Skeletal muscle satellite cell (primary cell): ENCODE data around the gene CCDC60. TPM values are rescaled to one million over a fixed set of nuclear protein-coding genes. Genes with fewer than 3 reads are reported as not detected.

Experiments
- H3K27me3 ChIP-seq: 2 replicates; pipeline ENCODE4 v1.7.0; 2013; ENCODE audit warnings: low read length; ENCODE audit not compliant: control insufficient read depth, insufficient read depth
- H3K36me3 ChIP-seq: 2 replicates; pipeline ENCODE4 v1.7.0; 2013; ENCODE audit warnings: mild to moderate bottlenecking, control low read depth, low read length; ENCODE audit not compliant: insufficient read depth
- H3K4me1 ChIP-seq: 2 replicates; pipeline ENCODE4 v1.7.0; 2013; ENCODE audit warnings: low read length; ENCODE audit not compliant: control insufficient read depth, insufficient read depth
- H3K4me2 ChIP-seq: 2 replicates; pipeline ENCODE4 v1.7.0; 2013; ENCODE audit warnings: mild to moderate bottlenecking, low read length
- H3K4me3 ChIP-seq: 2 replicates; pipeline ENCODE4 v1.7.0; 2013; ENCODE audit warnings: low read length
- H3K9ac ChIP-seq: 2 replicates; pipeline ENCODE4 v1.7.0; 2013; ENCODE audit warnings: mild to moderate bottlenecking, low read depth, low read length, moderate library complexity
- H3K9me3 ChIP-seq: replicated peaks from 2 replicates; pipeline ENCODE4 v1.7.0; 2013; ENCODE audit warnings: mild to moderate bottlenecking, control low read depth, low read length
- total RNA-seq: library from RNA; depleted of rRNA; stranded (reverse); fragments of >200 nt; gene quantifications from 2 replicates; pipeline ENCODE4 v1.2.3, GENCODE V29; 2012; rRNA removed

CCDC60 gene
- not detected in 2 replicates for total RNA-seq

- no peaks in the 10 kb centered on the region for H3K36me3 ChIP-seq
- no peak within 1 kb of the TSS for H3K4me3 ChIP-seq
- peaks cover 5% of the 10 kb centered on the region for H3K9me3 ChIP-seq
- no peak within 1 kb of the TSS for H3K9ac ChIP-seq
- no peak within 1 kb of the TSS for H3K4me2 ChIP-seq
- no peaks in the 10 kb centered on the region for H3K4me1 ChIP-seq
- H3K27me3 ChIP-seq: no peaks in the 10 kb centered on the region
Measured at GRCh38 chr12:119334430-119335170, at the start of gene CCDC60. Gene CCDC60 (plus strand): TSS chr12:119334729. CDS start chr12:119335177, 448 bp downstream.

- no peak overlapping the region for H3K4me2 ChIP-seq
- H3K4me3 ChIP-seq: no peak overlapping the region
- no peaks in the 10 kb centered on the region for H3K4me1 ChIP-seq
- peaks cover 2% of the 10 kb centered on the region for H3K9me3 ChIP-seq
- H3K27me3 ChIP-seq: no peaks in the 10 kb centered on the region
- no peaks in the 10 kb centered on the region for H3K36me3 ChIP-seq
- no peak overlapping the region for H3K9ac ChIP-seq
Measured at GRCh38 chr12:119288576-119288975, 46.0 kb upstream of the CCDC60 start.

GRCh38 chr12:119292893-119293630 lies 41.5 kb upstream of the CCDC60 start:
- Histone ChIP-seq H3K4me1 (no peaks in the 10 kb centered on the region), H3K9ac (no peak overlapping the region)

GRCh38 chr12:119294211-119294610 lies 40.3 kb upstream of the CCDC60 start:
- Histone ChIP-seq H3K36me3 (no peaks in the 10 kb centered on the region), H3K27me3 (no peaks in the 10 kb centered on the region), H3K9ac (no peak overlapping the region)

More at GRCh38 chr12:119292893-119293630, 41.5 kb upstream of the CCDC60 start:
- H3K4me2 ChIP-seq: no peak overlapping the region
- peaks cover 2% of the 10 kb centered on the region for H3K9me3 ChIP-seq
- H3K4me3 ChIP-seq: no peak overlapping the region
- H3K27me3 ChIP-seq: no peaks in the 10 kb centered on the region
- H3K36me3 ChIP-seq: no peaks in the 10 kb centered on the region

GRCh38 chr12:119296535-119296934 lies 38.0 kb upstream of the CCDC60 start:
- Histone ChIP-seq H3K9me3 (peaks cover 2% of the 10 kb centered on the region), H3K9ac (no peak overlapping the region), H3K27me3 (no peaks in the 10 kb centered on the region), H3K4me2 (no peak overlapping the region), H3K36me3 (no peaks in the 10 kb centered on the region), H3K4me3 (no peak overlapping the region), H3K4me1 (no peaks in the 10 kb centered on the region)

More at GRCh38 chr12:119294211-119294610, 40.3 kb upstream of the CCDC60 start:
- no peaks in the 10 kb centered on the region for H3K4me1 ChIP-seq
- H3K4me2 ChIP-seq: no peak overlapping the region
- peaks cover 2% of the 10 kb centered on the region for H3K9me3 ChIP-seq
- H3K4me3 ChIP-seq: no peak overlapping the region

- no peaks in the 10 kb centered on the region for H3K36me3 ChIP-seq
- H3K4me3 ChIP-seq: no peak overlapping the region
- no peak overlapping the region for H3K4me2 ChIP-seq
- peaks cover 5% of the 10 kb centered on the region for H3K9me3 ChIP-seq
- no peaks in the 10 kb centered on the region for H3K27me3 ChIP-seq
- H3K4me1 ChIP-seq: no peaks in the 10 kb centered on the region
- H3K9ac ChIP-seq: no peak overlapping the region
Measured at GRCh38 chr12:119299130-119299529, 35.4 kb upstream of the CCDC60 start.

GRCh38 chr12:119301379-119301778 lies 33.1 kb upstream of the CCDC60 start:
- no peak overlapping the region for H3K9ac ChIP-seq
- no peaks in the 10 kb centered on the region for H3K36me3 ChIP-seq
- H3K9me3 ChIP-seq: peaks cover 7% of the 10 kb centered on the region
- H3K4me3 ChIP-seq: no peak overlapping the region
- no peaks in the 10 kb centered on the region for H3K4me1 ChIP-seq
- no peak overlapping the region for H3K4me2 ChIP-seq
- no peaks in the 10 kb centered on the region for H3K27me3 ChIP-seq

- Histone ChIP-seq H3K4me1 (no peaks in the 10 kb centered on the region), H3K4me3 (no peak overlapping the region), H3K27me3 (no peaks in the 10 kb centered on the region), H3K4me2 (no peak overlapping the region), H3K9ac (no peak overlapping the region), H3K9me3 (peaks cover 7% of the 10 kb centered on the region), H3K36me3 (no peaks in the 10 kb centered on the region)
Measured at GRCh38 chr12:119302451-119303080, 32.0 kb upstream of the CCDC60 start.

GRCh38 chr12:119306593-119306992 lies 27.9 kb upstream of the CCDC60 start:
- H3K9ac ChIP-seq: no peak overlapping the region
- no peaks in the 10 kb centered on the region for H3K4me1 ChIP-seq
- H3K27me3 ChIP-seq: no peaks in the 10 kb centered on the region
- H3K36me3 ChIP-seq: no peaks in the 10 kb centered on the region
- H3K4me3 ChIP-seq: no peak overlapping the region
- H3K9me3 ChIP-seq: peaks cover 7% of the 10 kb centered on the region
- no peak overlapping the region for H3K4me2 ChIP-seq

- H3K9ac ChIP-seq: no peak overlapping the region
- H3K9me3 ChIP-seq: peaks cover 7% of the 10 kb centered on the region
- no peak overlapping the region for H3K4me3 ChIP-seq
- H3K4me1 ChIP-seq: no peaks in the 10 kb centered on the region
- H3K27me3 ChIP-seq: no peaks in the 10 kb centered on the region
- H3K36me3 ChIP-seq: no peaks in the 10 kb centered on the region
- H3K4me2 ChIP-seq: no peak overlapping the region
Measured at GRCh38 chr12:119307747-119308146, 26.8 kb upstream of the CCDC60 start.

- H3K4me3 ChIP-seq: no peak overlapping the region
- no peaks in the 10 kb centered on the region for H3K27me3 ChIP-seq
- no peaks in the 10 kb centered on the region for H3K4me1 ChIP-seq
- peaks cover 4% of the 10 kb centered on the region for H3K9me3 ChIP-seq
- H3K36me3 ChIP-seq: no peaks in the 10 kb centered on the region
- H3K9ac ChIP-seq: no peak overlapping the region
- H3K4me2 ChIP-seq: no peak overlapping the region
Measured at GRCh38 chr12:119308708-119309456, 25.6 kb upstream of the CCDC60 start.
